ENCODE measurements around the gene EVA1C.
"Not testable (repeated sequence)": the region's sequence is repeated elsewhere in the genome, so short reads cannot be mapped to it uniquely, and the experiment has no call there.

Gene EVA1C

GRCh38 chr21:32426066-32426465 is 13.6 kb downstream of the EVA1C start:
- DNase-seq = no peak

DNA sequence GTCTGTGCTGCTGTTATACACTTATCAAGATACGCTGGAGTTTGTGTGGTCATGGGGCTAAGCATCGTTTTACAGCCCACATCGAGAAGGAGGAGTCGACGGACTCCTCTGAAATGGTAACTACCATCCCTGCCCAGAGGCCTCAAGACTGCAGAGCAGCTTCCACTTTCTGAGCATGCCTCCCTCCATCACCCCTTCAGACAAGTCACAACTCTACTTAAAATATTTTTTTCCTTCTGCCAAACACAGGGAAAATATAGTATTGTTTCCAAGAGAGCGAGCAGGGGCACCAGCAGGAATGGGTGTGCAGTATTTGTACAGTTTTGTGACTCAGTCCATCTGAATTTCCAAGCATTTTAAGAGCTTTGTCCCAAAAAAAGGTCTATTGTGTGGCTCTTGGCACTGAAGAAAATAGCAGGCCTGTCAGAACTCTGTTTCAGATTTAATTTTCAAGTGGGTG is 14.1 kb downstream of the EVA1C start:
- no peak for DNase-seq

DNA sequence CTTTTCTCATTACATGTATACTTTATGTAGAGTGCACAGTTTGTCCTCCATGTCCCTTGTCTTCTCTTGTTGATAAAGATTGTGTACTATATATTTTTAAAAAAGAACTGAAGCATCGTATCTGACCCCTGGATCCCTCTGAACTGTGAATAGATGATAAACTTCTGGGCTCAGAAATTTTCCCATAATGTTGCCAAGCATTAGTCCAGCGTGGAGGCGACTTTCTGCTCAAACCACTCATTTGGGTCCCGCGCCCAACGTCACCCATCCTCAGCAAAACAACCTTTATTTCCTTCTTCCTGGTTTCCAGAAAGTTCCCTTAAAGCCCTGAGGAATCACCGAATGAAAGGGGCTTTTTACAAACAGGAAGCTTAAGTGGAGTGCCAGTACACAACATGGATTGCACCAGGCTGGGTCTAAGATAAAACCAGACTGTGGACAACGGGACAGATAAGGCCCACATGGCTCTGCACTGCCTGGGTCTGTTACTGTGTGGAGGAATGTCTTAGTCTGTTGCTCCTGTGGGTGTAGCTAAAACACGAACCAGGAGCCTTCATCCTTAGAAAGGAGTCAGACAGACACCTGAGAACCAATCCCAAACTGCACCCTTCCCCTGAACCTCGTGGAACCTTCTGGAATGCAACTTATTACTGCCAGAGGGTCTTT is 15.6 kb downstream of the EVA1C start:
- no peak for DNase-seq

- DNase-seq = not testable (repeated sequence)
These were observed 20.6 kb downstream of the EVA1C start for GRCh38 chr21:32432982-32433660.

DNA sequence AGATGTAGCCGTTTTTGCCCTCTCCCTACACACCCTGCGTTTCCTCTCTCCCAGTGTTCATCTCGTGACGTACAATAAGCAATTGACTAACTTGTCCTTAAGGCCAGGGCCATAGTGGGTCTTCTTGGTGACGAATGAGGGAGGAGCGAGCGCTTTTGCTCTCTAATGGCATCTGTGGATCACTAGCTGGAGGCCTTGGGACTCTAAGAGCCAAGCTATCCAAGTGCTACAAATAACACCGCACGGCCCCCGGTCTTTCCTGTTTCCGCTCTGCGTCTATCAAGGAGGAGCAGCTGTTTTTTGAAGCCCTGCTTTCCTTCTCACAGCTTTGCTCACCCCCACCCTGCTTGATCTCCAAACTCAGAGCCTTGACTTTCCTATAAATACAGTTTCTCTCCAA is 25.2 kb downstream of the EVA1C start:
- DNase-seq = no peak

DNA sequence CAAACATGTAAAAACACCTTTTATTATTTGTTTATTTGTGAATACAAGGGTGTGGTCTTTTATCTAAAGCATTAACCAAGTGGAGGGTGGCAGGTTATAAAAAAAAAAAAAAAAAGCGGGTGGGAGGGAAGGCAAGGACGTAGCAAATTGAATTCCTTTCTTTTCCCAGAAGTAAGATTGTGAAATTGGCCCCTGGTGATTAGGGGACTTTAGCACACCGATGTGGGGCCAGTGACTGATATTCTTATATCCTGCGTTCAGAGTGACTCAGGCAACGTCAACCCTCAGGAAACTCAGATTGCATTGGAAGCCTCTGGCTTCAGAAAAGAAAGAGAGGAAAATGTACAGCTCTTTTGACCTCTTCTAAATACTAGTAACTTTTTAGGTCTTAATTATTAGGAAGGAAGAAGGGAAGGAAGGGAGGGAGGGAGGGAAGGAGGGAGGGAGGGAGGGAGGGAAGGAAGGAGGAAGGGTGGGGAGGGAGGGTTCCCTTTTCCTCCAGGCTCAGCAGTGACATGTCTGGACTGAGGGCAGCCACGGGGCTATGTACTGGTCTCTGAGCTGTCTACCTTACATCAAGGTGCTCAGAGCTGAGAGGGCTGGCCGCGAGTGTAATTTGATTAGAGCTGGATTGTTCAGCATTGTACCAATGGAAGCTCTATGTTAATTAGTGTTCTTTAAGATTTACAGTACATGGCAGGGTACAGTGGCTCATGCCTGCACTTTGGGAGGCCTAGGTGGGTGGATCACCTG is 30.2 kb downstream of the EVA1C start:
- no peak for DNase-seq

- DNase-seq = no peak
These were observed 32.6 kb downstream of the EVA1C start for GRCh38 chr21:32445101-32445500.

GRCh38 chr21:32446440-32446839 is 33.9 kb downstream of the EVA1C start:
- DNase-seq = not testable (repeated sequence)

DNA sequence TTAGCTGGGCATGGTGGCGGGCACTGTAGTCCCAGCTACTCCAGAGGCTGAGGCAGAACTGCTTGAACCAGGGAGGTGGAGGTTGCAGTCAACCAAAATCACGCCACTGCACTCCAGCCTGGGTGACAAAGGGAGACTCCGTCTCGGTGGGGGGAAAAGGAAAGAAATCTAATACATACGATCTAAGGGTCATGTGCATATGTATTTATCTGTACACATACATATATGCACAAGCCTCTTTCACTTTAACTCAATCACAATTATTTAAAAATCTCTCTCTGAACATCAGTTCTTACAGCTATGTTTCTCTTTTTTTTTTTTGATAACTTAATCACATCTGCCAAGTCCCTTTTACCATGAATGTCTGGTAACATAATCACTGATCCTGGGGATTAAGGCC is 34.7 kb downstream of the EVA1C start:
- DNase-seq = no peak

- no peak for DNase-seq
These were observed 36.5 kb downstream of the EVA1C start for GRCh38 chr21:32448803-32449594.

DNA sequence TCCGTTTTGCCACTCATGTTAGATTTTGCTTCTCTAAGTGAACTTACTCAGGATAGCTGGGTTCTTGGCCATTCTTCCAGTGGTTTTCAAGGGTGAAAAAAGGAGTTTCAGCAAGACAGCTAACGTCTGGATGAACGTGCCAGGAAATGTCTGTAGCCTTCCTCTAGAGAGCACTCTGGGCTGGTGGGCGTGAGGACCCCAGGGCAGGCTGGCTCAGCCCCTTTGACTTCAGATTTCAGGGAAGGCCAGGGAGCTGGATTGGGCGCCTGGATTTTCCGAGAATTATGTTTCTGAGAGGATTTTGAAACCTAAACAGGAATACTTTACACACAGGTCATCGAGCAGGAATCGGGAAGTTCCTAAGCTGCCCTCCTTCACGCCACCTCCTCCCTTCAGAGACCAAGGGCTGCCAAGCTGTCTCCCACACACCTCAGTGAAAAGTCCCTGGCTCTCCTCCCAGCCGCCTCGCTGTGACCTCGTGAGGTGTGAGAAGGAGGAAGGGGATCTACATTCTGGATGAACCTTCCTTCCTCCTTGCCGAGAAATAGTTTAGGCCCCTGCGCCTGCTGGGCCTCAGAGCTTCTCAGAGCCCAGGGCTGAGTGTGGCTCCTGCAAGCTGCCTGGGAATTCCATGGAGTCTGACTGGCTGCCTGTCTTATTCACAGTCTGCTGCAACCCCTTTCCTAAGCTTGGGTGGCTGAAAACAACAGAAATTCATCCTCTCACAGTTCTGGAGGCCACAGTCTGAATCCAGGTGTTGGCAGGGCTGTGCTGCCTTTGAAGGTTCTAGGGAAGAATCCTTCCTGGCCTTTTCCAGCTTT is 38.6 kb downstream of the EVA1C start:
- DNase-seq = not testable (repeated sequence)

- DNase-seq = not testable (repeated sequence)
These were observed 39.7 kb downstream of the EVA1C start for GRCh38 chr21:32452191-32452590.

DNA sequence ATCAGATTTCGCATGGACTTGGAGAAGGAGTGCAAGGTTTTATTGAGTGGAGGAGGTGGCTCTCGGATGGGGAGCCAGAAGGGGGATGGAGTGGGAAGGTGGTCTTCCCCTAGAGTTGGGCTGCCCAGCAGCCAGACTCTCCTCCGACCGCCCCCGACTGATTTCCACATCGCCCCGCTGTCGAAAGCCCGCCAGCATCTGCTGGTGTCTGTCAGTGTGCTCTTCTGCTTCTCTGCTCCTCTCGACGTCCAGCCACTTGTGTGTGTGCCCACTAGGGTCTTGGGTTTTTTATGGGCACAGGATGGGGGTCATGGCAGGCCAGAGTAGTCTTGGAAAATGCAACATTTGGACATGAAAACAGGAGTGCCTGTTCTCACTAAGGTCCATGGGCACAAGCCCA is 40.1 kb downstream of the EVA1C start:
- DNase-seq = no peak

GRCh38 chr21:32455548-32455947 is 43.0 kb downstream of the EVA1C start:
- no peak for DNase-seq

GRCh38 chr21:32456497-32456918 is 44.0 kb downstream of the EVA1C start:
- DNase-seq = no peak

DNA sequence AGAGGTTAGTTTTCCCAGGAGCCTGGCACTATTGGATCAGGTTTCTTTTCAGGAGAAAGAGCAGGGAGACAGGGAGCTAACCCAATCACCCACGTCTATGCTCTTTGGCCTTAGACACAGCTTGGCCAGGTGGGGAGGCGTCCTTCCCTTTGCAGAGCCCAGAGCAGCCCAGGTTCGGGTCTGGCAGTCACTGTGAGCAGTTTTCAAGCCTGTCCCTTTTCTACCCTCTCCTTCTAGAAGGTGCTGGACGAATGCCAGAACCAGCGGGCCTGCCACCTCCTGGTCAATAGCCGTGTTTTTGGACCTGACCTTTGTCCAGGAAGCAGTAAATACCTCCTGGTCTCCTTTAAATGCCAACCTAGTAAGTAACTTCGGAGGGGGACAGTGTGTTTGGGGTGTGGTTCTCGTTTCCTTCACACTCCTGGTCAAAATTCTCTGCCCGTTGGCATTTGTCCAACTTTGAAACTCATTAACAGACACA is 44.9 kb downstream of the EVA1C start:
- DNase-seq = no peak

DNA sequence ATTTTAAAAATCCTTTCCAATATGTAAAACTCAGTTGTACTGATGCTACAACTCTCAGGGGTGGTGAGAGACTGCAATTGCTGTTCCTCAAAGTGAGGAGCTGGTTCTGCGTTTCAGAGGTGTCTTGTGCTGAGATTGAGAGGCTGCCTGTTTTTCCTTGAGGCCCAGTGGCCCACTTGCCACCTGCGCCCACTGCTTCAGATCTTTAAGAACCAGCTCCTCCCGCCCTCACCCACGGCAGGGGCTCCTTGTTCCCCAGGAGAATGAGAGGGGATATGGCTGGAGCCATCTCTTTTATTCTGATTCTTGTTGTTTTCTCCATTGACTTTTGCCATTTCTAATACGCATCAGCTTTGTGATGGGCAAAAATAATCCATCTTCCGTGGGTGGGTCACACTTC is 45.5 kb downstream of the EVA1C start:
- no peak for DNase-seq

- DNase-seq = no peak
These were observed 47.5 kb downstream of the EVA1C start for GRCh38 chr21:32459972-32460371.

GRCh38 chr21:32461503-32461902 is 49.0 kb downstream of the EVA1C start:
- no peak for DNase-seq

GRCh38 chr21:32462564-32462963 is 50.1 kb downstream of the EVA1C start:
- DNase-seq = not testable (repeated sequence)

DNA sequence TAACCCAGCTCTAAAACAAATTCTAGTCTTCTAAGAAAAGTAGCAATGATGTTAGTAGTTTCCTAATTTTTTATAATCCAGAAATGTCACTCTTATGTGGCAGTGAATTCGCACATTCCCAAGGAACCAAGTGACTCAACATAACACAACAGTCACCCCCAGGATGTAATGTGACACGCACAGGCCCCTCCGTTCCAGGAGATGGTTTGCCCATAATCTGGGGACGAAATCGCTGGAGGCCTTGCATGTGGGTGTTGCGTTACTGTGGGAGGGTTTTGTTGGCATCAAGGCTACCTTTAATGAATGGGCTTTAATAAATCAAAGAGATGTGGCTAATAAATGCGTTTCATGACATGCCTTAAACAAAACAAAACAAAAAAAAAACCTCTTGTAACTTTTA is 50.9 kb downstream of the EVA1C start:
- DNase-seq = no peak

- DNase-seq = no peak
These were observed 51.4 kb downstream of the EVA1C start for GRCh38 chr21:32463889-32464300.
